ENCODE measurements around the gene TENM3. TPM values are rescaled to one million over a fixed set of nuclear protein-coding genes. Genes with fewer than 3 reads are reported as not detected.

The TENM3 gene
- total RNA-seq, 1 experiment from 2014 or later = not detected

- Histone ChIP-seq H3K4me3 (no peak overlapping the region), H3K4me2 (no peak overlapping the region), H3F3A (ENCODE audit: insufficient read depth, low read depth) (no peaks in the 10 kb centered on the region), H3K9me2 (ENCODE audit: insufficient read depth) (no peaks in the 10 kb centered on the region), H3K27me3 (ENCODE audit: insufficient read depth, low read depth) (no peaks in the 10 kb centered on the region), H4K20me1 (ENCODE audit: insufficient read depth) (no peaks in the 10 kb centered on the region), H3K79me2 (ENCODE audit: low read depth) (no peaks in the 10 kb centered on the region), H3K4me1 (replicated peaks; ENCODE audit: insufficient read depth) (no peaks in the 10 kb centered on the region), H3K27ac (no peak overlapping the region), H2AFZ (no peak overlapping the region), H3K9me3 (ENCODE audit: insufficient read depth, low read depth) (no peaks in the 10 kb centered on the region), H3K36me3 (ENCODE audit: low read depth) (no peaks in the 10 kb centered on the region)
- no TSS peak for BruUV-seq (replicated peaks)
- POLR2A ChIA-PET (ENCODE audit: unreplicated experiment) = no interaction called here
- intact Hi-C loops (cut with micrococcal nuclease; ENCODE audit: unreplicated experiment) = no loop called here
- no peak for TF ChIP-seq EZH2 (IDR thresholded peaks at IDR 0.05; ENCODE audit: low read depth)
- TF ChIP-seq, protein P1, sequence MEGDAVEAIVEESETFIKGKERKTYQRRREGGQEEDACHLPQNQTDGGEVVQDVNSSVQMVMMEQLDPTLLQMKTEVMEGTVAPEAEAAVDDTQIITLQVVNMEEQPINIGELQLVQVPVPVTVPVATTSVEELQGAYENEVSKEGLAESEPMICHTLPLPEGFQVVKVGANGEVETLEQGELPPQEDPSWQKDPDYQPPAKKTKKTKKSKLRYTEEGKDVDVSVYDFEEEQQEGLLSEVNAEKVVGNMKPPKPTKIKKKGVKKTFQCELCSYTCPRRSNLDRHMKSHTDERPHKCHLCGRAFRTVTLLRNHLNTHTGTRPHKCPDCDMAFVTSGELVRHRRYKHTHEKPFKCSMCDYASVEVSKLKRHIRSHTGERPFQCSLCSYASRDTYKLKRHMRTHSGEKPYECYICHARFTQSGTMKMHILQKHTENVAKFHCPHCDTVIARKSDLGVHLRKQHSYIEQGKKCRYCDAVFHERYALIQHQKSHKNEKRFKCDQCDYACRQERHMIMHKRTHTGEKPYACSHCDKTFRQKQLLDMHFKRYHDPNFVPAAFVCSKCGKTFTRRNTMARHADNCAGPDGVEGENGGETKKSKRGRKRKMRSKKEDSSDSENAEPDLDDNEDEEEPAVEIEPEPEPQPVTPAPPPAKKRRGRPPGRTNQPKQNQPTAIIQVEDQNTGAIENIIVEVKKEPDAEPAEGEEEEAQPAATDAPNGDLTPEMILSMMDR (conservative IDR thresholded peaks at IDR 0.05) = no peak
- CTCF ChIA-PET = no interaction called here
- no peak for DNase-seq
Measured at GRCh38 chr4:182491719-182492118, 248.5 kb downstream of the TENM3 start.

GRCh38 chr4:182492423-182492822 lies 249.2 kb downstream of the TENM3 start:
- no TSS peak for BruUV-seq (replicated peaks)
- intact Hi-C loops (cut with micrococcal nuclease; ENCODE audit: unreplicated experiment) = no loop called here
- Histone ChIP-seq H3K79me2 (ENCODE audit: low read depth) (no peaks in the 10 kb centered on the region), H3F3A (ENCODE audit: insufficient read depth, low read depth) (no peaks in the 10 kb centered on the region), H3K9me2 (ENCODE audit: insufficient read depth) (no peaks in the 10 kb centered on the region), H3K27ac (no peak overlapping the region), H4K20me1 (ENCODE audit: insufficient read depth) (no peaks in the 10 kb centered on the region), H2AFZ (no peak overlapping the region), H3K27me3 (ENCODE audit: insufficient read depth, low read depth) (no peaks in the 10 kb centered on the region), H3K4me1 (replicated peaks; ENCODE audit: insufficient read depth) (no peaks in the 10 kb centered on the region), H3K4me2 (no peak overlapping the region), H3K9me3 (ENCODE audit: insufficient read depth, low read depth) (no peaks in the 10 kb centered on the region), H3K36me3 (ENCODE audit: low read depth) (no peaks in the 10 kb centered on the region), H3K4me3 (no peak overlapping the region)
- ChIA-PET POLR2A (ENCODE audit: unreplicated experiment) (no interaction called here), CTCF (no interaction called here)
- TF ChIP-seq EZH2 (IDR thresholded peaks at IDR 0.05; ENCODE audit: low read depth) = no peak
- TF ChIP-seq, protein P1 (conservative IDR thresholded peaks at IDR 0.05) = no peak
- no peak for DNase-seq

- CTCF ChIA-PET = no interaction called here
- no peaks in the 10 kb centered on the region for H4K20me1 ChIP-seq (ENCODE audit: insufficient read depth)
- H3K79me2 ChIP-seq (ENCODE audit: low read depth) = no peaks in the 10 kb centered on the region
- no peaks in the 10 kb centered on the region for H3F3A ChIP-seq (ENCODE audit: insufficient read depth, low read depth)
- TF ChIP-seq, protein P1 (conservative IDR thresholded peaks at IDR 0.05) = no peak
- no peak for TF ChIP-seq EZH2 (IDR thresholded peaks at IDR 0.05; ENCODE audit: low read depth)
- H2AFZ ChIP-seq = no peak overlapping the region
- H3K27ac ChIP-seq = no peak overlapping the region
- POLR2A ChIA-PET (ENCODE audit: unreplicated experiment) = no interaction called here
- BruUV-seq (replicated peaks) = no TSS peak
- H3K4me2 ChIP-seq = no peak overlapping the region
- intact Hi-C loops (cut with micrococcal nuclease; ENCODE audit: unreplicated experiment) = no loop called here
- no peak overlapping the region for H3K4me3 ChIP-seq
- H3K9me2 ChIP-seq (ENCODE audit: insufficient read depth) = no peaks in the 10 kb centered on the region
- H3K36me3 ChIP-seq (ENCODE audit: low read depth) = no peaks in the 10 kb centered on the region
- no peaks in the 10 kb centered on the region for H3K4me1 ChIP-seq (replicated peaks; ENCODE audit: insufficient read depth)
- no peaks in the 10 kb centered on the region for H3K27me3 ChIP-seq (ENCODE audit: insufficient read depth, low read depth)
- no peaks in the 10 kb centered on the region for H3K9me3 ChIP-seq (ENCODE audit: insufficient read depth, low read depth)
- no peak for DNase-seq
Measured at GRCh38 chr4:182493377-182493776, 250.2 kb downstream of the TENM3 start.
